ENCODE data around the gene YPEL5.
"Not testable (repeated sequence)": the region's sequence is repeated elsewhere in the genome, so short reads cannot be mapped to it uniquely, and the experiment has no call there.

The YPEL5 gene

GRCh38 chr2:30146337-30147195, at the start of gene YPEL5:
YPEL5 (plus strand) TSS chr2:30147007; CDS start chr2:30156652, 9,645 bp downstream.
- DNase-seq (ENCODE audit: low read depth), result peak; percentile 89

GRCh38 chr2:30098266-30099005, 48.4 kb upstream of the YPEL5 start:
- no peak for DNase-seq (ENCODE audit: low read depth)

DNA sequence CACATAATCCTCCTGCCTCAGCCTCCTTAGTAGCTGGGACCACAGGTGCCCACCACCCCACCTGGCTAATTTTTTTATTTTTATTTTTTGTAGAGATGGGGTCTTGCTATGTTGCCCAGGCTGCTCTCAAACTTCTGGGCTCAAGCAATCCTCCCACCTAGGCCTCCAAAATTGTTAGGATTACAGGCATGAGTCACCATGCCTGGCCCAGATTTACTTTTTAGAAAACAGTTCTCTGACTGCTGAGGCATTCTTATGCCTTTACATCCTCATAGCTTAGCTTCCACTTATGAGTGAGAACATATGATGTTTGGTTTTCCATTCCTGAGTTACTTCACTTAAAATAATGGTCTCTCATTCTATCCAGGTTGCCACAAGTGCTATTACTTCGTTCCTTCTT, 47.4 kb upstream of the YPEL5 start:
- not testable (repeated sequence) for DNase-seq (ENCODE audit: low read depth)

DNA sequence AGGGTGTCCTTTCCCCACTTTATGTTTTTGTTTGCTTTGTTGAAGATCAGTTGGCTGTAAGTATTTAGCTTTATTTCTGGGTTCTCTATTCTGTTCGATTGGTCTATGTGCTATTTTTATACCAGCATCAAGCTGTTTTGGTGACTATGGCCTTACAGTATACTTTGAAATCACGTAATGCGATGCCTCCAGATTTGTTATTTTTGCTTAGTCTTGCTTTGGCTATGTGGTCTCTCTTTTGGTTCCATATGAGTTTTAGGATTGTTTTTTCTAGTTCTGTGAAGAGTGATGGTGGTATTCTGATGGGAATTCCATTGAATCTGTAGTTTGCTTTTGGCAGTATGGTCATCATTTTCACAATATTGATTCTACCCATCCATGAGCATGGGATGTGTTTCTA, 46.1 kb upstream of the YPEL5 start:
- not testable (repeated sequence) for DNase-seq (ENCODE audit: low read depth)

DNA sequence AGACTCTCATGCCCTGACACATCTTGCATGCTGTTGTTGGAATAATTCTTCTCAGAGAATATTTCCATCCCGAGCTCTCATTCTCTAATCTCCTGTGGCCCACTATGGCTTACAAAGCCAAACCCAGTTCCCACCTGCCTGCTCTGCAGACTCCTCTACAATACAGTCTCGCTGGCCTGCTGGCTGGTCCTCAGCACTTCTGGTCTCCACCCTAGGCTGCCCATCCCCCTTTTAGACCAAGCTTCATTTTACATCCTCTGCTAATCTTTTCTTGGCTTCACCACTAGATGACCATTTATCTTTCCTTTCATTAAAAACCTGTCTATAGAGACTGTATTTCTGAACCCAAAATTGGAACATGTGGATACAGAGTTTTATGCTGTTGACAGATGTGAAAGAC, 42.5 kb upstream of the YPEL5 start:
- DNase-seq (ENCODE audit: low read depth), result no peak

- DNase-seq (ENCODE audit: low read depth), result no peak
Measured at GRCh38 chr2:30105556-30105955, 41.3 kb upstream of the YPEL5 start.

DNA sequence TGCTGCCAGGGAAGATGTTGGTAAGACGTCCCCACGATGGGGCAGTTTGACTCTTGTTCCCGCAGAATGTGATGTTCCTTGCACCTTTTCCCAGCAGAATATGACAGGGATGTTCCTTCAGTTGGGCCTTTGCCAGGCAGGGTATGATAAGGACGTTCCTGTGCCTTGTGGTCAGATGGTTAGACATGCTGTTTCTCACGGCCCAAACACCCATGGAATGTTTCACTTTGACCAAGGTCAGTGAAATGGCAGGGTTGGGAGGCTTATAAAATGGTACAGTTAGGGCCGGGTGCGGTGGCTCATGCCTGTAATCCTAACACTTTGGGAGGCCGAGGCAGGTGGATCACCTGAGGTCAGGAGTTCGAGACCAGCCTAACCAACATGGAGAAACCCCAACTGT, 40.3 kb upstream of the YPEL5 start:
- no peak for DNase-seq (ENCODE audit: low read depth)

DNA sequence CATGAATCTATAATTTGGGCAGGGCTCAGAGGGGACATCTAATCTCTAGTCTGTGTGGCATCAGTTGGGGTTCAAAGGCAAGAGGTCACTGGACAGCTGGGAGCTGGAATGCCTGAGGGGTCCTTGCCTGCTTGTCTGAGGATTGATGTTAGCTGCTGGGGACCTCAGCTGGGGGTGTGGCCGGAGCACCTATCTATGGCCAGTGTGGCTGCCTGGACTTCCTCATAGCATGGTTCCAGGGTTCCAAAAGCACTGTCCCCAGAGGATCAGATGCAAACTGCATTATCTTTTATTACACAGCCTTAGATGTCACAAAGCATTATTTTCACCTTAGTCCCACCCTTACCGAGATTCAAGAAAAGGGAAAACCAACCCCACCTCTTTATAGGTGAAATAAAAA, 38.6 kb upstream of the YPEL5 start:
- DNase-seq (ENCODE audit: low read depth), result no peak

DNA sequence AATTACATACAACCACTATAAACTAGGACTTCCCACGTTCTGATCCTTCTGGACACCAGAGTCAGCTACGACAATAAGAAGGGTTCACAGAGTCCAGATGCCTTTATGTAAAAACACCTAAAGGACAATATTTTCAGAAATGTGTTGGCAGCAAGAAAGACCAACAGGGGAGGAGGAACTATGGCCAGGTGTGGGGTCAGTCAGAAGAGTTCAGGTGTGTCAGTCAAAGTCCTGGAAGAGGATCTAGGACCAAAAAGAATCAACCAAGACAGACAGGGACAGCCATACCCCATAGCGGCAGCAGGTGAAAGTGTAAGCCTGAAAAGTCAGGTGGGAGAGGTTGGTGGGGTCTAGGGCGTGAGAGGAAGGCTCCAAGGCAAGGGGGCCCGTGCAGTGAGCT, 38.0 kb upstream of the YPEL5 start:
- DNase-seq (ENCODE audit: low read depth), result no peak

DNA sequence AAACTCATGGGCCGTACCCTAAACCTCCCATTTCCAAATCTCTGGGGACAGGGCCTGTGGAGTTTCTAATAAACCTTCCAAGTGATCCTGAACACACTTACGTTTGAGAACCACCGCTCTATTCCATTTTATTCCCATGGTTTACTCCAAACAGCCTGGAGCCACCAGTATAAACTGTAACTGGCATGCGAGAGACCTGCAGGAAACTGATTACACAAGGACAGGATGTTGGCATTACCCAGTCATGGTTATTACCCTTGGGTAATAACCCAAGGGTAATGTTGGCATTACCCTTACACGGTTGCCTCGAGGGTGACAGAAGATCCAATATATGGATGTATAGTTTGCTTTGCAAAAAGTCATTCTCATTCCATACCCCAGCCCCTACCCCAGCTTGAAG, 37.0 kb upstream of the YPEL5 start:
- DNase-seq (ENCODE audit: low read depth), result no peak

- no peak for DNase-seq (ENCODE audit: low read depth)
Measured at GRCh38 chr2:30110773-30111172, 36.0 kb upstream of the YPEL5 start.

- not testable (repeated sequence) for DNase-seq (ENCODE audit: low read depth)
Measured at GRCh38 chr2:30111186-30111585, 35.6 kb upstream of the YPEL5 start.

DNA sequence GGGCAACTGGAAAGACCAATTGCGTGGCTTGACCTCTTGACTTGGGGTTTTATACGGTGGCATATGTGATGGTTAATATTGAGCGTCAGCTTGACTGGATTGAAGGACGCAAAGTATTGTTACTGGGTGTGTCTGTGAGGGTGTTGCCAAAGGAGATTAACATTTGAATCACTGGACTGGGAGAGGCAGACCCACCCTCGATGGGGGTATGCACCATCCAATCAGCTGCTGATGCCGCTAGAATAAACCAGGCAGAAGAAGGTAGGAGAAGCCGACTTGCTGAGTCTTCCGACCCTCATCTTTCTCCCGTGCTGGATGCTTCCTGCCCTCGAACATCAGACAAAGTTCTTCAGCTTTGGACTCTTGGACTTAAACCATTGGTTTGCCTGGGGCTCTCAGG, 34.2 kb upstream of the YPEL5 start:
- no peak for DNase-seq (ENCODE audit: low read depth)

- peak; percentile 75 for DNase-seq (ENCODE audit: low read depth)
Measured at GRCh38 chr2:30113617-30114293, 33.1 kb upstream of the YPEL5 start.

DNA sequence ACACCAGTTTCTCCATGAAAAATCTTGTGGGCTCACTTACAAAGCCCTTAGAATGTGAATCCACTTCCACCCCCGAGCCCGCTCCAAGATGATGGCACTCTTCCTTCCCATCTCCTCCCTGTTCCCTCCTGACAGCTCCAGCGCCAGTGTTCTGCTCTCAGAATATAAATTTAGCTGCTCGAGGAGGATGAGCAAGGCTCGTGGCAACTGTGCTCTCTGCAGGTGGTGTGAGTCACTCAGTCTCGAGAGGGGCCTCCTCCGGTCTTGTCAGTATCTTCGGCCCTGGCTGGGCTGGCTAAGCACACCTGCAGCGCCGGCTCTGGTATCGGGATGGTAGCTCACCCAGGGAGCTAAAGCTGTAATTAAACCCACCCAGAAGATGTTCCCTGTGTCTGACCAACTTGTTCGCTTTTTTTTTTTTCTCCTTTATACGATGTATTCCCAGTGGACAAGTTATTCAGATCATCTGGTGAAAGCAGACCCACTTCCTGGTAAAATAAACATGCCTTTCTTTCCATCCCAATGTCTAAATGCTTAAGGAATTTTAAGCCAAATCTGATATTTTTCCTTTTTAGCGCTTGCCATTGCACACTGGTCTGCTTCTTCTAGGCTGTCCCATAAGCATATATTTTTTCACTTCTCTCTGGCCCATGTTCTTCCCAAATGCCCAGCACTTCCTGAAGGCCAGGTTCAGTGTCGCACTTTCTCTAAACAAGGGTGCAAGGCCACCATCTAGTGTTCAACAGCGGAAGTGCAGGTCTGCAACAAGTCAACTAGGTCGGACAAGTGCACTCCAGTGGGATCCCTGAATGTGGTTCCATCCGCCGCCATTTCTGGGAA, 31.4 kb upstream of the YPEL5 start:
- DNase-seq (ENCODE audit: low read depth), result peak; percentile 56

GRCh38 chr2:30115981-30116285, 30.9 kb upstream of the YPEL5 start:
- DNase-seq (ENCODE audit: low read depth), result no peak

- no peak for DNase-seq (ENCODE audit: low read depth)
Measured at GRCh38 chr2:30122362-30122761, 24.4 kb upstream of the YPEL5 start.

DNA sequence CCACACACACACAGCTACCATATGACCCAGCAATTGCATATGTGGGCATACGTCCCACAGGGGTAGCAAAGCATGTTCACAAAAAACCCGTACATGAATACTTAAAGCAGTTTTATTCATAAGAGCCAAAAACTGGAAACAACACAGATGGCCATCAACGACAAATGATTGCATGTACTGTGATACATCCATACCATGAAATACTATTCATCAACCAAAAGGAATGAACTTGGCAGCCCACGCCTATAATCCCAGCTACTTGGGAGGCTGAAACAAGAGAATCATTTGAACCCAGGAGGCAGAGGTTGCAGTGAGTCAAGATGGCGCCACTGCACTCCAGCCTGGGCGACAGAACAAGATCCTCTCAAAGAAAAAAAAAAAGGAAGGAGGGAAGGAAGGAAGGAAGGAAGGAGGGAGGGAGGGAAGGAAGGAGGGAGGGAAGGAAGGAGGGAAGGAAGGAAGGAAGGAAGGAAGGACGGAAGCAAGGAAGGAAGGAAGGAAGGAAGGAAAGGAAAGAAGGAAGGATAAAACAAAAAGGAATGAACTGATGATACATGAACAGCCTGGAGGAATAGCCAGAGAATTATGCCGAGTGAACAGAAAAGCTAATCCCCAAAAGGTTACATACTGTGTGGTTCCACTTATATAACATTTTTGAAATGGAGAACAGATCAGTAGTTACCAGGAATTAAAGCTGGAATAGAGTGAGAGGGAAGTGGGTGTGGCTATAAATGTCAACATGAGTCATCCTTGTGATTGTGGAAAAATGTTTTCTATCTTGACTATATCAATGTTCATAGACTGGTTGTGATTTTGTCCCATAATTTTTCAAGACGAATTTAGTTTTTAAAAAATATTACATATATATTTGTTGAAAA, 19.6 kb upstream of the YPEL5 start:
- DNase-seq (ENCODE audit: low read depth), result no peak

DNA sequence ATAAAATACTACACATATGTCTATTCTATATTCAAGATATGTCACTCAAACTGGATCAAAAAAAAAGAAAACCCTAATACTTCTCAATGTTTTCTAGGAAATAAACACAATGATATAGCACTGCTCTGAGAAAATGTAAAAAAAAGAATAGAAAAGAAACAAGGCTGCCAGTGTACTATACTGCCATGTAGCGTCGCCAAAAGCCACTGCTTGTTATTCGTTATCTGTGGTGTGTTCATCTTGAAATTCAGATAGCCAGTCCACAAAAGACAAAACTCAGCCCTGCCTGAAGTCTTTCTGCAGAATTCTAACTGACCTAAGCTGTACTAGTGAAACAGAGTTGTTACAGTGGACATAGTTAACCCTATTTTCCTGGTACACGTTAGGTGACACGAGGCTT, 12.2 kb upstream of the YPEL5 start:
- no peak for DNase-seq (ENCODE audit: low read depth)

- DNase-seq (ENCODE audit: low read depth), result no peak
Measured at GRCh38 chr2:30135541-30135940, 11.3 kb upstream of the YPEL5 start.

Data from HS-5 (cell line).